GM10266 (cell line): Measurements from ENCODE around the gene KIF1A.
"Not testable (repeated sequence)": the region's sequence is repeated elsewhere in the genome, so short reads cannot be mapped to it uniquely, and the experiment has no call there.

ENCODE experiments used
- DNase-seq: peaks from one replicate; pipeline ENCODE4 v3.0.0; 2012; ENCODE audit errors: extremely low spot score
- CTCF ChIP-seq: IDR thresholded peaks from 2 replicates; pipeline ENCODE4 v1.5.1; 2012; ENCODE audit warnings: mild to moderate bottlenecking, low read depth; ENCODE audit not compliant: control insufficient read depth, insufficient read depth; ENCODE audit errors: missing control alignments

KIF1A gene

GRCh38 chr2:240703417-240704341 lies 116.3 kb downstream of the KIF1A start:
- DNase-seq = peak; percentile 35
- no peak for TF ChIP-seq CTCF

GRCh38 chr2:240702640-240703011 lies 117.4 kb downstream of the KIF1A start:
- no peak for TF ChIP-seq CTCF
- DNase-seq = no peak

DNA sequence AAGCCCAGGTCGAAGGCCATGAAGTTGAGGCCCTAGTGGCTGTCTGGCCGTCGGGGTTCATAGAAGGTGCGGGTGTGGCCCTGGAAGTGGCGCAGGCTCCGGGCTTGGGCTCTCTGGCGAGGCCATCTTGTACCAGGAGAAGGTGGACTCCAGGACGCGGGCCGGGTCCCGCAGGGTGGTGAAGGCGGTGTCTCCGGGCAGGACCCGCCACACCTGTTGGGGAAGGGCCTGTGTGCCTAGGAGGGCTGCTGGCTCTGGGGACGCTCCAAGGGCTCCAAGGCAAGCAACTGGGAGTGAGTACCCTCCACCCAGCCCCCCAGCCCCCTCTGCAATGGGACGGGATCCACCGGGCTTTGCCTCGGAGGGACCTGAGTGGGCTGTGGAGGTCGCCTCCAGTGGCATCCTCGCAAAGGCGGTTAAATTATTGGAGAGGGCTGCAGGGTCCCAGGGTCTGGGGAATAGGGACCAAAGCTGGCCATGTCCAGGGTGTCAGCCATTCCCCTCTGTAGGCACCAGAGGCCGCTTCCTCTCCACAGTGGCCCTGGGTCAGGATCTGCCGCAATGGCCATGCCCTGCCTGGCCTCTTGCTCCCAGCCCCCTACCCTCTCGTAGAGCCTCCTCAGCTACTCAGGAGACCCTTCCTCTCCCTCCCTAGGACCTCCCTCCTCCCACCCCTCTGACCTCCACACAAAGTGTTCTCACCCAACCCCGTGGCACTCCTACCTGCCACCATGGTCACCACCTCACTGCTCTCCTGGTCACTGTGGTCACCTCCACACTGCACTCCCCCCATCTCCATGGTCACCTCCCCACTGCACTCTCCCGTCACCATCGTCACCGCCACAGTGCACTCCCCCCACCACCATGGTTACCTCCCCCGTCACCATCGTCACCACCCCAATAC lies 118.0 kb downstream of the KIF1A start:
- TF ChIP-seq CTCF = no peak
- DNase-seq = peak; percentile 33

- no peak for DNase-seq
- no peak for TF ChIP-seq CTCF
These were observed 118.8 kb downstream of the KIF1A start for GRCh38 chr2:240701091-240701735.

- DNase-seq = not testable (repeated sequence)
These were observed 119.4 kb downstream of the KIF1A start for GRCh38 chr2:240700616-240701015.

GRCh38 chr2:240699835-240700234 lies 120.2 kb downstream of the KIF1A start:
- DNase-seq = not testable (repeated sequence)

DNA sequence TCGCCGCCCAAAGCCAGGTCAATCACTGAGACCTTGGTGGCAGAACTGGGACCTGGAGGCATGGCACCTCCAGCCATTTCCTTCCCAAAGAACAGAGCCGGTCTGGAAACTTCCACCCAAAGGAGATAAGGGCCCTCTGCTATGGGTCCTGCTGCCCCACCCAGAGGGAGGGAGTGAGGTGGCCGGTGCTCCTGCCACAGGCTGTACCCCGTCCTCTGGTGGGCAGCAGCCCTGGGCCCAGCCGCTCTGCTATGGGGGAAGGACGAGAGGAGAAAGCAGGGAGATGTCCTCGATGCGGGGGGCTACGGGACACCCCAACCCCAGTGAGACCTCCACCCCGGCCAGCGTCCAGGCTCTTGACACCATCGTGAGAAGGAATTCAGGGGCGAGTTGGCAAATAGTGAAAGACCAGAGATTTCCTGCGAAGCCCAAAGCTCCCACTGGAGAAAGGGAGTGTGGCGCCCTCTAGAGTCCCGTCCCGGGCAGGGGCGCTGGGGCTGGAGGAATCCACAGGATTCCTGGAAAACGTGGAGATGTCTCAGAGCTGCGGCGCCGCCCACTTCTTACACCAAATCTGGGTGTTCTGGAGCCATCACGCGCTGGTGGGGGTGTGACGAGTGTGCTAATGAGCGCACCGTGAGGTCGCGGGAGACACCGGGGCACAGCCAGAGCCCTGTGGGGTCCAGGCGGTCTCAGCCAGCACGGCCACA lies 121.0 kb downstream of the KIF1A start:
- DNase-seq = not testable (repeated sequence)

DNA sequence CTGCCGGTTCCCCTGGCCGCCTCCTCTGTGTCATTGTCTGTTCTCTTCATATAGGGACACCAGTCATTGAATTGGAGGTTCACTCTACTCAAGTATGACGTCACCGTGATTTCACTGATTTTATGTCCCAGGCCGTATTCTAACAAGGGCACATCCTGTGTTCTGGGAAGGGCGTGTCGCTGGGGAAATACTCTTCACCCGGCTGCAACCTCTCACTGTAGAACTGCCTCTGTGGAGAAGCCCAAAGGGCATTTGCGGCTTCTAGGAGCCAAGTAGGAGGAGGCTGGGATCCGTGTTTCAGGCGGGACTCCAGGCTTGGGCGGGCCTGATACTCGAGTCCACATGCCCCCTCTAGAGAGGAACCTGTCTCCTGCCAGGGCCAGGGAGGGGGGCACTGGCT lies 123.5 kb downstream of the KIF1A start:
- DNase-seq = not testable (repeated sequence)

DNA sequence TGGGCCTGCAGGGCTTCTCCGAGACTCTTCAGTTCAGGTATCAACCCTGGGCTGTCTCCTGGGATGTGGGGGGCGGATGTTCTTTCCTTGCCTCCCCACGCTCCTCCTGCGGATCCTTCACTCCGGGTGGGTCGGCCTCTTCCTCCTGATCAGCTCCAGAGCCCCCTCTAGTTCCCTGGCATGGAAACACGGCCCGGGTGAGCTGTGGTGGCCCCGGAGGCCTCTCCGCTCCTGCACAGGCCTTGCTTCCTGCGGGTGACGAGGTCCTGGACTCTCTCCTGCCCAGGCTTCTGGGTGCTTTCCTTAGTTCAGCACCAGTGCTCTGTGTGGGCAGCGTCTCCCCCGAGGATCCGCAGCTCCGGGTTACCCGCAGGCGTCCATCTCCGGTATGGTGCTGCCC lies 124.4 kb downstream of the KIF1A start:
- not testable (repeated sequence) for DNase-seq

DNA sequence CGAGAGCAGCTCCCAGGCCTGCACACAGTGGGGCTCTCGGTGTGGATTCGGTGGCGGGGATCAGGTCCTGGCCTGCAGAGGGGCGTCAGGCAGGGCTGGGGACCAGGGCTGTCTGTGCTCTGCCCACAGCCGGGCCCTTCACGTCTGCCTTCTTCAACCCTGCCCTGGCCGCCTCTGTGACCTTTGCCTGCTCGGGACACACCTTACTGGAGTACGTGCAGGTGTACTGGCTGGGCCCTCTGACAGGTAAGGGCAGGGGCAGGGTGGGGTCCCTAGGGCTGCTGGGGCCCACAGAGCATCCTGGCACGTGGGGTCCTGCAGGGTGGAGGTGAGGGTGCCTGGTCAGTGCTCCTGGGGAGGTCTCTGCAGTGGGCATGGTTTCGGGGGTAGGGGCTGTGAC lies 125.7 kb downstream of the KIF1A start:
- not testable (repeated sequence) for DNase-seq

- not testable (repeated sequence) for DNase-seq
These were observed 127.1 kb downstream of the KIF1A start for GRCh38 chr2:240692583-240693561.

GRCh38 chr2:240691631-240692420 lies 128.2 kb downstream of the KIF1A start, which contains the start of gene AQP12A:
TSS of gene AQP12A (plus strand) at chr2:240691866. CDS start at chr2:240691914, 48 bp downstream.
- DNase-seq = not testable (repeated sequence)
